ENCODE data around the gene VPS8. TPM values are rescaled to one million over a fixed set of nuclear protein-coding genes. Genes with fewer than 3 reads are reported as not detected.

VPS8 gene
- total RNA-seq, 2 experiments from 2014 or later = 30.2 to 33.3 TPM

- POLR2A ChIA-PET = no interaction called here
Measured at GRCh38 chr3:185046603-185047002, 234.6 kb downstream of the VPS8 start.

GRCh38 chr3:185049710-185050109 lies 237.7 kb downstream of the VPS8 start:
- peaks cover 78% of the 10 kb centered on the region for H3K36me3 Mint-ChIP-seq (ENCODE audit: low read depth)
- DNase-seq (no peak), ATAC-seq (no peak)
- H3K4me3 Mint-ChIP-seq = no peak overlapping the region
- H3K4me1 Mint-ChIP-seq (ENCODE audit: low read depth) = no peaks in the 10 kb centered on the region
- H3K9me3 Mint-ChIP-seq = peaks cover 17% of the 10 kb centered on the region
- no peak for TF ChIP-seq CTCF (IDR thresholded peaks at IDR 0.05)
- no peak overlapping the region for H3K27ac Mint-ChIP-seq
- no peaks in the 10 kb centered on the region for H3K27me3 Mint-ChIP-seq
- CTCF ChIA-PET = no interaction called here
- intact Hi-C loops (cut with micrococcal nuclease) = no loop called here
- POLR2A ChIA-PET = interaction anchor here (1.6 kb wide), 1 partner anchor 30 kb away, joined by 3 read pairs; no protein-coding TSS in a partner anchor

More at GRCh38 chr3:185046603-185047002, 234.6 kb downstream of the VPS8 start:
- H3K9me3 Mint-ChIP-seq = no peaks in the 10 kb centered on the region
- no peaks in the 10 kb centered on the region for H3K4me1 Mint-ChIP-seq (ENCODE audit: low read depth)
- no peak for TF ChIP-seq CTCF (IDR thresholded peaks at IDR 0.05)
- CTCF ChIA-PET = no interaction called here
- H3K4me3 Mint-ChIP-seq = no peak overlapping the region
- no peak for ATAC-seq
- intact Hi-C loops (cut with micrococcal nuclease) = no loop called here
- H3K27me3 Mint-ChIP-seq = no peaks in the 10 kb centered on the region
- H3K27ac Mint-ChIP-seq = no peak overlapping the region
- no peak for DNase-seq
- peaks cover 49% of the 10 kb centered on the region for H3K36me3 Mint-ChIP-seq (ENCODE audit: low read depth)

- DNase-seq (no peak), ATAC-seq (no peak)
- Mint-ChIP-seq H3K36me3 (ENCODE audit: low read depth) (peaks cover 84% of the 10 kb centered on the region), H3K27ac (no peak overlapping the region), H3K9me3 (peaks cover 28% of the 10 kb centered on the region), H3K4me1 (ENCODE audit: low read depth) (no peaks in the 10 kb centered on the region), H3K4me3 (no peak overlapping the region), H3K27me3 (no peaks in the 10 kb centered on the region)
- ChIA-PET POLR2A (no interaction called here), CTCF (no interaction called here)
- intact Hi-C loops (cut with micrococcal nuclease) = no loop called here
- TF ChIP-seq CTCF (IDR thresholded peaks at IDR 0.05) = no peak
Measured at GRCh38 chr3:185051801-185052200, 239.8 kb downstream of the VPS8 start.

GRCh38 chr3:185052631-185053030 lies 240.7 kb downstream of the VPS8 start:
- intact Hi-C loops (cut with micrococcal nuclease) = no loop called here
- H3K9me3 Mint-ChIP-seq = peaks cover 34% of the 10 kb centered on the region
- no peak for ATAC-seq
- H3K36me3 Mint-ChIP-seq (ENCODE audit: low read depth) = peaks cover 79% of the 10 kb centered on the region
- no peaks in the 10 kb centered on the region for H3K27me3 Mint-ChIP-seq
- TF ChIP-seq CTCF (IDR thresholded peaks at IDR 0.05) = no peak
- no peaks in the 10 kb centered on the region for H3K4me1 Mint-ChIP-seq (ENCODE audit: low read depth)
- no peak overlapping the region for H3K27ac Mint-ChIP-seq
- ChIA-PET CTCF (no interaction called here), POLR2A (no interaction called here)
- H3K4me3 Mint-ChIP-seq = no peak overlapping the region
- no peak for DNase-seq

GRCh38 chr3:185056908-185057307 lies 244.9 kb downstream of the VPS8 start:
- ChIA-PET CTCF (no interaction called here), POLR2A (no interaction called here)
- no peak overlapping the region for H3K27ac Mint-ChIP-seq
- ATAC-seq (no peak), DNase-seq (no peak)
- H3K4me1 Mint-ChIP-seq (ENCODE audit: low read depth) = no peaks in the 10 kb centered on the region
- H3K36me3 Mint-ChIP-seq (ENCODE audit: low read depth) = peaks cover 37% of the 10 kb centered on the region
- H3K4me3 Mint-ChIP-seq = no peak overlapping the region
- TF ChIP-seq CTCF (IDR thresholded peaks at IDR 0.05) = no peak
- intact Hi-C loops (cut with micrococcal nuclease) = no loop called here
- no peaks in the 10 kb centered on the region for H3K27me3 Mint-ChIP-seq
- H3K9me3 Mint-ChIP-seq = peaks cover 56% of the 10 kb centered on the region

All from activated CD8-positive, alpha-beta T cell treated with anti-CD3 and anti-CD28 coated beads for 36 hours (primary cell).